H1 (cell line): ENCODE measurements around the gene BSCL2.

Source experiments
- CHD2 ChIP-seq: IDR thresholded peaks from 2 replicates; pipeline ENCODE4 v1.6.1; 2012; ENCODE audit warnings: low read length, improper control_type of control experiment
- EP300 ChIP-seq, 2 experiments: IDR thresholded peaks; 1 replicate in 1 of 2; 2 replicates in 1 of 2; pipeline ENCODE4 v1.6.1; 2011 to 2012; ENCODE audit warnings: low read depth in 2 of 2, low read length in 2 of 2, mild to moderate bottlenecking in 2 of 2, borderline replicate concordance in 1 of 2, inconsistent platforms in 1 of 2, moderate library complexity in 1 of 2
- EZH2 ChIP-seq: fragments of 200-600 bp; sonication (generic); IDR thresholded peaks from 2 replicates; pipeline ENCODE4 v1.7.1; 2012; ENCODE audit warnings: low read depth, mild to moderate bottlenecking, moderate library complexity, low read length, inconsistent platforms; ENCODE audit not compliant: severe bottlenecking
- MAX ChIP-seq: IDR thresholded peaks from 2 replicates; pipeline ENCODE4 v1.6.1; 2012; ENCODE audit warnings: inconsistent platforms
- PHF8 ChIP-seq: fragments of 200-600 bp; sonication (generic); conservative IDR thresholded peaks from 2 replicates; pipeline ENCODE4 v1.7.1; 2012; ENCODE audit warnings: low read depth, mild to moderate bottlenecking, inconsistent platforms, low read length, moderate library complexity
- TF ChIP-seq, protein P1 (sequence below), 3 experiments: IDR thresholded peaks; 1 replicate in 2 of 3; 2 replicates in 1 of 3; pipeline versions ENCODE4 v1.5.1 to v1.6.1; 2011; ENCODE audit warnings: low read length in 3 of 3, mild to moderate bottlenecking in 3 of 3, inconsistent platforms in 2 of 3, low read depth in 1 of 3, moderate library complexity in 1 of 3; ENCODE audit not compliant: insufficient read depth in 1 of 3; ENCODE audit errors: control extremely low read depth in 1 of 3
- TF ChIP-seq, protein P2 (sequence below): IDR thresholded peaks from 2 replicates; pipeline ENCODE4 v1.6.1; 2012; ENCODE audit warnings: low read length, inconsistent platforms

DNA sequence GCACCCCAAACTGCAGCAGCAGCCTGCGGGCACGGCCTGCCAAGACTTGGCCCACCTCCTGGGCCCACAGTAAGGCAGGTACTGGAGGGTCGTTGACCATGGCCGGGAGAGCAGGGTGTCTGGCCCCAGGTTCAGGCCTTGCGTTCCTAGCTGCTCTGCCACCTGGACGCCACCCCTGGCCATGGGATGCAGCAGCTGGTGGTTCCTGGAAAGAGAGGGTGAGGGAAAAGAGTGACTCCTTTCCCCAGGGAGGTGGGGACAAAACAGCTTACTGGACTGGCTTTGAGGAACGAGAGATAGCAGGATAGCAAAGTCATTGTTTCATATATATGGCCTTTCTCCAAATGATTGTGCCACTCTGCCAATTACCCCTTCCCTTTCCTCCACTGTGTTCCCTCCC is 1.8 kb downstream of the BSCL2 start:
- no peak for TF ChIP-seq MAX
- TF ChIP-seq, protein P1, sequence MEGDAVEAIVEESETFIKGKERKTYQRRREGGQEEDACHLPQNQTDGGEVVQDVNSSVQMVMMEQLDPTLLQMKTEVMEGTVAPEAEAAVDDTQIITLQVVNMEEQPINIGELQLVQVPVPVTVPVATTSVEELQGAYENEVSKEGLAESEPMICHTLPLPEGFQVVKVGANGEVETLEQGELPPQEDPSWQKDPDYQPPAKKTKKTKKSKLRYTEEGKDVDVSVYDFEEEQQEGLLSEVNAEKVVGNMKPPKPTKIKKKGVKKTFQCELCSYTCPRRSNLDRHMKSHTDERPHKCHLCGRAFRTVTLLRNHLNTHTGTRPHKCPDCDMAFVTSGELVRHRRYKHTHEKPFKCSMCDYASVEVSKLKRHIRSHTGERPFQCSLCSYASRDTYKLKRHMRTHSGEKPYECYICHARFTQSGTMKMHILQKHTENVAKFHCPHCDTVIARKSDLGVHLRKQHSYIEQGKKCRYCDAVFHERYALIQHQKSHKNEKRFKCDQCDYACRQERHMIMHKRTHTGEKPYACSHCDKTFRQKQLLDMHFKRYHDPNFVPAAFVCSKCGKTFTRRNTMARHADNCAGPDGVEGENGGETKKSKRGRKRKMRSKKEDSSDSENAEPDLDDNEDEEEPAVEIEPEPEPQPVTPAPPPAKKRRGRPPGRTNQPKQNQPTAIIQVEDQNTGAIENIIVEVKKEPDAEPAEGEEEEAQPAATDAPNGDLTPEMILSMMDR (IDR thresholded peaks at IDR 0.05; ENCODE audit: control extremely low read depth in 1 of 3, insufficient read depth in 1 of 3, low read depth in 1 of 3, low read length in 3 of 3): peak in 2 of 3 experiments; percentile 11 to 19; a peak in 2 of 4 replicates
- TF ChIP-seq CHD2: no peak
- TF ChIP-seq EP300 (IDR thresholded peaks at IDR 0.05; ENCODE audit: borderline replicate concordance in 1 of 2, low read depth in 2 of 2, low read length in 2 of 2): no peak
- no peak for TF ChIP-seq PHF8
- TF ChIP-seq, protein P2, sequence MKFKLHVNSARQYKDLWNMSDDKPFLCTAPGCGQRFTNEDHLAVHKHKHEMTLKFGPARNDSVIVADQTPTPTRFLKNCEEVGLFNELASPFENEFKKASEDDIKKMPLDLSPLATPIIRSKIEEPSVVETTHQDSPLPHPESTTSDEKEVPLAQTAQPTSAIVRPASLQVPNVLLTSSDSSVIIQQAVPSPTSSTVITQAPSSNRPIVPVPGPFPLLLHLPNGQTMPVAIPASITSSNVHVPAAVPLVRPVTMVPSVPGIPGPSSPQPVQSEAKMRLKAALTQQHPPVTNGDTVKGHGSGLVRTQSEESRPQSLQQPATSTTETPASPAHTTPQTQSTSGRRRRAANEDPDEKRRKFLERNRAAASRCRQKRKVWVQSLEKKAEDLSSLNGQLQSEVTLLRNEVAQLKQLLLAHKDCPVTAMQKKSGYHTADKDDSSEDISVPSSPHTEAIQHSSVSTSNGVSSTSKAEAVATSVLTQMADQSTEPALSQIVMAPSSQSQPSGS: no peak
- TF ChIP-seq EZH2: no peak
